KMS-11 (cell line): ENCODE data around the gene LRBA.

Experiments used
- H2AFZ ChIP-seq: fragments of 200-600 bp; sonication (generic); 2 replicates; pipeline ENCODE4 v1.6.1; 2016; ENCODE audit warnings: antibody characterized with exemption, mixed run types, low read depth
- H3K27ac ChIP-seq: fragments of 200-600 bp; sonication (generic); 2 replicates; pipeline ENCODE4 v1.6.1; 2016; ENCODE audit warnings: mild to moderate bottlenecking, mixed run types
- H3K27me3 ChIP-seq: fragments of 200-600 bp; sonication (generic); 2 replicates; pipeline ENCODE4 v1.6.1; 2017; ENCODE audit warnings: mild to moderate bottlenecking, low read depth, mixed run types, moderate library complexity; ENCODE audit not compliant: insufficient read depth
- H3K36me3 ChIP-seq: fragments of 200-600 bp; sonication (generic); 2 replicates; pipeline ENCODE4 v1.6.1; 2017; ENCODE audit warnings: mild to moderate bottlenecking, mixed run types; ENCODE audit not compliant: insufficient read depth
- H3K4me1 ChIP-seq: fragments of 200-600 bp; sonication (generic); 2 replicates; pipeline ENCODE4 v1.6.1; 2016; ENCODE audit warnings: mild to moderate bottlenecking, low read depth, mixed run types; ENCODE audit not compliant: poor library complexity, severe bottlenecking
- H3K4me2 ChIP-seq: fragments of 200-600 bp; sonication (generic); 2 replicates; pipeline ENCODE4 v1.7.0; 2016; ENCODE audit warnings: mild to moderate bottlenecking, mixed run types
- H3K4me3 ChIP-seq: fragments of 200-600 bp; sonication (generic); IDR thresholded peaks from 2 replicates; pipeline ENCODE4 v1.6.1; 2017; ENCODE audit warnings: low read depth, low read length, mixed read lengths; ENCODE audit not compliant: insufficient read depth
- H3K79me2 ChIP-seq: fragments of 200-600 bp; sonication (generic); 2 replicates; pipeline ENCODE4 v1.6.1; 2016; ENCODE audit warnings: low read depth, mixed run types; ENCODE audit not compliant: insufficient read depth
- H3K9ac ChIP-seq: fragments of 200-600 bp; sonication (generic); 2 replicates; pipeline ENCODE4 v1.6.1; 2016; ENCODE audit warnings: mild to moderate bottlenecking, mixed run types
- H4K20me1 ChIP-seq: fragments of 200-600 bp; sonication (generic); 2 replicates; pipeline ENCODE4 v1.6.1; 2016; ENCODE audit warnings: mild to moderate bottlenecking, mixed run types; ENCODE audit not compliant: insufficient read depth
- CTCF ChIP-seq: fragments of 200-600 bp; sonication (generic); conservative IDR thresholded peaks from 2 replicates; pipeline ENCODE4 v1.6.1; 2017; ENCODE audit warnings: low read depth, mild to moderate bottlenecking, antibody characterized with exemption, low read length, moderate library complexity, mixed read lengths

LRBA gene

GRCh38 chr4:151048913-151049312 lies 33.8 kb upstream of the LRBA start:
- no peak overlapping the region for H3K9ac ChIP-seq
- no peaks in the 10 kb centered on the region for H4K20me1 ChIP-seq
- H3K4me2 ChIP-seq, result no peak overlapping the region
- no peaks in the 10 kb centered on the region for H3K4me1 ChIP-seq
- no peaks in the 10 kb centered on the region for H3K36me3 ChIP-seq
- no peaks in the 10 kb centered on the region for H3K27me3 ChIP-seq
- no peaks in the 10 kb centered on the region for H3K79me2 ChIP-seq
- no peak overlapping the region for H2AFZ ChIP-seq
- no peak overlapping the region for H3K4me3 ChIP-seq
- H3K27ac ChIP-seq, result no peak overlapping the region
- no peak for TF ChIP-seq CTCF

GRCh38 chr4:151046609-151047008 lies 31.5 kb upstream of the LRBA start:
- H3K36me3 ChIP-seq, result no peaks in the 10 kb centered on the region
- no peaks in the 10 kb centered on the region for H3K27me3 ChIP-seq
- H3K27ac ChIP-seq, result no peak overlapping the region
- TF ChIP-seq CTCF, result no peak
- H4K20me1 ChIP-seq, result no peaks in the 10 kb centered on the region
- no peaks in the 10 kb centered on the region for H3K4me1 ChIP-seq
- no peak overlapping the region for H3K4me3 ChIP-seq
- no peak overlapping the region for H2AFZ ChIP-seq
- no peaks in the 10 kb centered on the region for H3K79me2 ChIP-seq
- no peak overlapping the region for H3K9ac ChIP-seq
- H3K4me2 ChIP-seq, result no peak overlapping the region

- Histone ChIP-seq H3K4me3 (no peak overlapping the region), H3K9ac (no peak overlapping the region), H3K27me3 (no peaks in the 10 kb centered on the region), H3K79me2 (no peaks in the 10 kb centered on the region), H3K27ac (no peak overlapping the region), H3K4me1 (no peaks in the 10 kb centered on the region), H3K36me3 (no peaks in the 10 kb centered on the region), H2AFZ (no peak overlapping the region), H4K20me1 (no peaks in the 10 kb centered on the region), H3K4me2 (no peak overlapping the region)
- TF ChIP-seq CTCF, result no peak
Measured at GRCh38 chr4:151045907-151046306, 30.8 kb upstream of the LRBA start.

- H2AFZ ChIP-seq, result no peak overlapping the region
- no peak overlapping the region for H3K9ac ChIP-seq
- no peaks in the 10 kb centered on the region for H3K4me1 ChIP-seq
- no peak overlapping the region for H3K27ac ChIP-seq
- no peaks in the 10 kb centered on the region for H3K27me3 ChIP-seq
- H4K20me1 ChIP-seq, result no peaks in the 10 kb centered on the region
- H3K36me3 ChIP-seq, result no peaks in the 10 kb centered on the region
- no peak for TF ChIP-seq CTCF
- no peak overlapping the region for H3K4me2 ChIP-seq
- H3K79me2 ChIP-seq, result no peaks in the 10 kb centered on the region
- no peak overlapping the region for H3K4me3 ChIP-seq
Measured at GRCh38 chr4:151043803-151044515, 28.9 kb upstream of the LRBA start.
